Panc1 (cell line): Measurements from ENCODE around the gene SBF1.

Experiments
- CTCF ChIP-seq: fragments of 450-650 bp; IDR thresholded peaks from 2 replicates; pipeline ENCODE4 v1.5.1; 2017; ENCODE audit warnings: mild to moderate bottlenecking
- POLR2AphosphoS5 ChIP-seq: IDR thresholded peaks from 2 replicates; pipeline ENCODE4 v1.6.1; 2012; ENCODE audit warnings: mild to moderate bottlenecking, low read depth, low read length, moderate library complexity
- TCF7L2 ChIP-seq: IDR thresholded peaks from 2 replicates; pipeline ENCODE4 v1.6.1; 2011; ENCODE audit warnings: mild to moderate bottlenecking, low read depth, low read length, inconsistent platforms
- TF ChIP-seq, protein P1 (sequence below), 2 experiments: IDR thresholded peaks; 2 replicates each; pipeline ENCODE4 v1.6.1; 2011 to 2012; ENCODE audit warnings: low read depth in 2 of 2, control low read depth in 1 of 2, low read length in 1 of 2, mild to moderate bottlenecking in 1 of 2, moderate library complexity in 1 of 2; ENCODE audit not compliant: insufficient read depth in 1 of 2

DNA sequence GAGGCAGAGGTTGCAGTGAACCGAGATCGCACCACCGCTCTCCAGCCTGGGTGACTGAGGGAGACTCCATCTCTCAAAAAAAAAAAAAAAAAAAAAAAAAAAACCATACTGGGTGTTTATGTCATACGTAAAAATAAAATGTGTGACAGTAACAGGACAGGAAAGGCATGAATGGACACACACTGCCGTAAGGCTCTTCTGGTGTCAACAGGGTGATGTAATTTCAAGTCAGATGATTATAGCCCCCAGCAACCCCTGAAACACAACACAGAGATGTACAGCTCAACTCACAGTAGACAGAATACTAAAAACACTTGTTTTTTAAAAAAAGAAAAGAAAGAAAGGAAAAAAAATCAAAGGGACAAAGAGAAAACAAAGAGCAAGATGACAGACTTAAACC, 22.2 kb downstream of the SBF1 start:
- TF ChIP-seq CTCF (no peak), POLR2AphosphoS5 (no peak), TCF7L2 (no peak)
- TF ChIP-seq, protein P1, sequence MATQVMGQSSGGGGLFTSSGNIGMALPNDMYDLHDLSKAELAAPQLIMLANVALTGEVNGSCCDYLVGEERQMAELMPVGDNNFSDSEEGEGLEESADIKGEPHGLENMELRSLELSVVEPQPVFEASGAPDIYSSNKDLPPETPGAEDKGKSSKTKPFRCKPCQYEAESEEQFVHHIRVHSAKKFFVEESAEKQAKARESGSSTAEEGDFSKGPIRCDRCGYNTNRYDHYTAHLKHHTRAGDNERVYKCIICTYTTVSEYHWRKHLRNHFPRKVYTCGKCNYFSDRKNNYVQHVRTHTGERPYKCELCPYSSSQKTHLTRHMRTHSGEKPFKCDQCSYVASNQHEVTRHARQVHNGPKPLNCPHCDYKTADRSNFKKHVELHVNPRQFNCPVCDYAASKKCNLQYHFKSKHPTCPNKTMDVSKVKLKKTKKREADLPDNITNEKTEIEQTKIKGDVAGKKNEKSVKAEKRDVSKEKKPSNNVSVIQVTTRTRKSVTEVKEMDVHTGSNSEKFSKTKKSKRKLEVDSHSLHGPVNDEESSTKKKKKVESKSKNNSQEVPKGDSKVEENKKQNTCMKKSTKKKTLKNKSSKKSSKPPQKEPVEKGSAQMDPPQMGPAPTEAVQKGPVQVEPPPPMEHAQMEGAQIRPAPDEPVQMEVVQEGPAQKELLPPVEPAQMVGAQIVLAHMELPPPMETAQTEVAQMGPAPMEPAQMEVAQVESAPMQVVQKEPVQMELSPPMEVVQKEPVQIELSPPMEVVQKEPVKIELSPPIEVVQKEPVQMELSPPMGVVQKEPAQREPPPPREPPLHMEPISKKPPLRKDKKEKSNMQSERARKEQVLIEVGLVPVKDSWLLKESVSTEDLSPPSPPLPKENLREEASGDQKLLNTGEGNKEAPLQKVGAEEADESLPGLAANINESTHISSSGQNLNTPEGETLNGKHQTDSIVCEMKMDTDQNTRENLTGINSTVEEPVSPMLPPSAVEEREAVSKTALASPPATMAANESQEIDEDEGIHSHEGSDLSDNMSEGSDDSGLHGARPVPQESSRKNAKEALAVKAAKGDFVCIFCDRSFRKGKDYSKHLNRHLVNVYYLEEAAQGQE (IDR thresholded peaks at IDR 0.05; ENCODE audit: insufficient read depth in 1 of 2, low read depth in 2 of 2, low read length in 1 of 2): no peak
